Measurements from ENCODE around the gene FBXO21. TPM values are rescaled to one million over a fixed set of nuclear protein-coding genes. Genes with fewer than 3 reads are reported as not detected.
"Not testable (repeated sequence)": the region's sequence is repeated elsewhere in the genome, so short reads cannot be mapped to it uniquely, and the experiment has no call there.

Gene FBXO21
- total RNA-seq, 1 experiment from 2014 or later: 57.5 TPM

DNA sequence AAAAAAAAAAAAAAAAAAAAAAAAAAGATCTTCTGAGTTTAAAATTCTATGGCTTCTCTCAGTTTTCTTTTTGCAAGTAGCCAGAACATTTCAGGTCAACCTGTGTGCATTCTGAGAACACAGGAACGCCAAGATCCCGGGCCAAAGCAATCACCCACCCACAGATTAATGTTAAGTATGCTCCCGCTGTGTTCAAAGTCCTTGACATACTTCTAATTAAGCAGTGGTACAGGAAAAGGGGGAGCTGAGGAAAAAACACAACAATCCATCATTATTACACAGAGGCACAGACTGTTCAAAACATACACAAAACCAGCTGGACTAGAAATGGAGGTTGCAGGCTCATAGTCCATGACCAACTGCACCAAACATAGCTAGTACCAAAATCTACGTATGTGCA is 2.8 kb downstream of the FBXO21 start:
- intact Hi-C loops (cut with micrococcal nuclease; ENCODE audit: unreplicated experiment): no loop called here
- Mint-ChIP-seq H3K36me3 (ENCODE audit: insufficient read depth, unreplicated experiment) (peaks cover 56% of the 10 kb centered on the region), H3K27me3 (ENCODE audit: unreplicated experiment) (peaks cover 12% of the 10 kb centered on the region), H3K27ac (ENCODE audit: unreplicated experiment) (no peak overlapping the region), H3K9me3 (ENCODE audit: low read depth, unreplicated experiment) (peaks cover 2% of the 10 kb centered on the region), H3K4me3 (ENCODE audit: low read depth, unreplicated experiment) (no peak overlapping the region), H3K4me1 (ENCODE audit: low read depth, unreplicated experiment) (peaks cover 24% of the 10 kb centered on the region)
- CTCF ChIA-PET: no interaction called here
- DNase-seq: no peak
- TF ChIP-seq, protein P1, sequence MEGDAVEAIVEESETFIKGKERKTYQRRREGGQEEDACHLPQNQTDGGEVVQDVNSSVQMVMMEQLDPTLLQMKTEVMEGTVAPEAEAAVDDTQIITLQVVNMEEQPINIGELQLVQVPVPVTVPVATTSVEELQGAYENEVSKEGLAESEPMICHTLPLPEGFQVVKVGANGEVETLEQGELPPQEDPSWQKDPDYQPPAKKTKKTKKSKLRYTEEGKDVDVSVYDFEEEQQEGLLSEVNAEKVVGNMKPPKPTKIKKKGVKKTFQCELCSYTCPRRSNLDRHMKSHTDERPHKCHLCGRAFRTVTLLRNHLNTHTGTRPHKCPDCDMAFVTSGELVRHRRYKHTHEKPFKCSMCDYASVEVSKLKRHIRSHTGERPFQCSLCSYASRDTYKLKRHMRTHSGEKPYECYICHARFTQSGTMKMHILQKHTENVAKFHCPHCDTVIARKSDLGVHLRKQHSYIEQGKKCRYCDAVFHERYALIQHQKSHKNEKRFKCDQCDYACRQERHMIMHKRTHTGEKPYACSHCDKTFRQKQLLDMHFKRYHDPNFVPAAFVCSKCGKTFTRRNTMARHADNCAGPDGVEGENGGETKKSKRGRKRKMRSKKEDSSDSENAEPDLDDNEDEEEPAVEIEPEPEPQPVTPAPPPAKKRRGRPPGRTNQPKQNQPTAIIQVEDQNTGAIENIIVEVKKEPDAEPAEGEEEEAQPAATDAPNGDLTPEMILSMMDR (IDR thresholded peaks at IDR 0.05; ENCODE audit: unreplicated experiment): no peak
- BruUV-seq (replicated peaks): no TSS peak

DNA sequence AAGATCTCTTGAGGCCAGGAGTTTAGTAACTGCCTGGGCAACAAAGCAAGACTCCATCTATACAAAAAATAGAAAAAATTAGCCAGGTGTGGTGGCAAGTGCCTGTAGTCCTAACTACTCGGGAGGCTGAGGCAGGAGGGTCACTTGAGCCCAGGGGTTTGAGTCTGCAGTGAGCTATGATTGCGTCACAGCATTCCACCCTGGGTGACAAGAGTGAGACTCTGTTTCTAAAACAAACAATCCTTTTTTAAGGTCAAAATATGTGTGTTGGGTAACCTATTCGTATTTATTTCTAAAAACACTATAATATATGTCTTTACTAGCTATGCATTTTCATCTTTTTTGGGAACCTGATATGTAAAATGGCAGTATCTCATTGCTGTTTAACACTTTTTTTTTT is 7.4 kb downstream of the FBXO21 start:
- Mint-ChIP-seq H3K27me3 (ENCODE audit: unreplicated experiment) (no peaks in the 10 kb centered on the region), H3K9me3 (ENCODE audit: low read depth, unreplicated experiment) (peaks cover 2% of the 10 kb centered on the region), H3K4me3 (ENCODE audit: low read depth, unreplicated experiment) (no peak overlapping the region), H3K4me1 (ENCODE audit: low read depth, unreplicated experiment) (no peaks in the 10 kb centered on the region), H3K36me3 (ENCODE audit: insufficient read depth, unreplicated experiment) (peaks cover 38% of the 10 kb centered on the region), H3K27ac (ENCODE audit: unreplicated experiment) (no peak overlapping the region)
- no peak for DNase-seq
- TF ChIP-seq, protein P1 (IDR thresholded peaks at IDR 0.05; ENCODE audit: unreplicated experiment): no peak
- intact Hi-C loops (cut with micrococcal nuclease; ENCODE audit: unreplicated experiment): no loop called here
- CTCF ChIA-PET: no interaction called here
- no TSS peak for BruUV-seq (replicated peaks)

- CTCF ChIA-PET; H3K4me1 Mint-ChIP-seq (ENCODE audit: low read depth, unreplicated experiment); H3K27me3 Mint-ChIP-seq (ENCODE audit: unreplicated experiment); DNase-seq; H3K4me3 Mint-ChIP-seq (ENCODE audit: low read depth, unreplicated experiment); BruUV-seq (replicated peaks); H3K27ac Mint-ChIP-seq (ENCODE audit: unreplicated experiment); H3K9me3 Mint-ChIP-seq (ENCODE audit: low read depth, unreplicated experiment); intact Hi-C loops (cut with micrococcal nuclease; ENCODE audit: unreplicated experiment): not testable (repeated sequence)
- peaks cover 43% of the 10 kb centered on the region for H3K36me3 Mint-ChIP-seq (ENCODE audit: insufficient read depth, unreplicated experiment)
Observed at GRCh38 chr12:117181468-117181843, 8.8 kb downstream of the FBXO21 start.

GRCh38 chr12:117180758-117181467 is 9.4 kb downstream of the FBXO21 start:
- CTCF ChIA-PET: no interaction called here
- Mint-ChIP-seq H3K4me1 (ENCODE audit: low read depth, unreplicated experiment) (no peaks in the 10 kb centered on the region), H3K27me3 (ENCODE audit: unreplicated experiment) (no peaks in the 10 kb centered on the region), H3K4me3 (ENCODE audit: low read depth, unreplicated experiment) (no peak overlapping the region), H3K9me3 (ENCODE audit: low read depth, unreplicated experiment) (peaks cover 2% of the 10 kb centered on the region), H3K27ac (ENCODE audit: unreplicated experiment) (no peak overlapping the region), H3K36me3 (ENCODE audit: insufficient read depth, unreplicated experiment) (peaks cover 49% of the 10 kb centered on the region)
- no peak for DNase-seq
- no TSS peak for BruUV-seq (replicated peaks)
- intact Hi-C loops (cut with micrococcal nuclease; ENCODE audit: unreplicated experiment): no loop called here
- TF ChIP-seq, protein P1 (IDR thresholded peaks at IDR 0.05; ENCODE audit: unreplicated experiment): no peak

GRCh38 chr12:117178745-117179144 is 11.5 kb downstream of the FBXO21 start:
- intact Hi-C loops (cut with micrococcal nuclease; ENCODE audit: unreplicated experiment): no loop called here
- H3K4me3 Mint-ChIP-seq (ENCODE audit: low read depth, unreplicated experiment): no peak overlapping the region
- CTCF ChIA-PET: no interaction called here
- no peaks in the 10 kb centered on the region for H3K27me3 Mint-ChIP-seq (ENCODE audit: unreplicated experiment)
- no peak overlapping the region for H3K27ac Mint-ChIP-seq (ENCODE audit: unreplicated experiment)
- no TSS peak for BruUV-seq (replicated peaks)
- peaks cover 2% of the 10 kb centered on the region for H3K9me3 Mint-ChIP-seq (ENCODE audit: low read depth, unreplicated experiment)
- H3K36me3 Mint-ChIP-seq (ENCODE audit: insufficient read depth, unreplicated experiment): peaks cover 39% of the 10 kb centered on the region
- H3K4me1 Mint-ChIP-seq (ENCODE audit: low read depth, unreplicated experiment): no peaks in the 10 kb centered on the region
- no peak for DNase-seq
- TF ChIP-seq, protein P1 (IDR thresholded peaks at IDR 0.05; ENCODE audit: unreplicated experiment): no peak
